PC-3 (cell line): ENCODE measurements around the gene HNF1A.

ENCODE experiments used
- EZH2 ChIP-seq: fragments of 300-600 bp; sonication (generic); IDR thresholded peaks from one replicate; pipeline ENCODE4 v1.6.1; 2017; ENCODE audit warnings: antibody characterized with exemption, mild to moderate bottlenecking, low read length; ENCODE audit not compliant: unreplicated experiment
- EZH2phosphoT487 ChIP-seq: fragments of 300-600 bp; sonication (generic); IDR thresholded peaks from 2 replicates; pipeline ENCODE4 v1.6.1; 2018; ENCODE audit warnings: mild to moderate bottlenecking, antibody characterized with exemption, low read length, borderline replicate concordance
- TF ChIP-seq, protein P1 (sequence below): fragments of 300-600 bp; sonication (generic); conservative IDR thresholded peaks from 2 replicates; pipeline ENCODE4 v1.5.1; 2017; ENCODE audit warnings: antibody characterized with exemption, low read depth, mild to moderate bottlenecking, low read length

DNA sequence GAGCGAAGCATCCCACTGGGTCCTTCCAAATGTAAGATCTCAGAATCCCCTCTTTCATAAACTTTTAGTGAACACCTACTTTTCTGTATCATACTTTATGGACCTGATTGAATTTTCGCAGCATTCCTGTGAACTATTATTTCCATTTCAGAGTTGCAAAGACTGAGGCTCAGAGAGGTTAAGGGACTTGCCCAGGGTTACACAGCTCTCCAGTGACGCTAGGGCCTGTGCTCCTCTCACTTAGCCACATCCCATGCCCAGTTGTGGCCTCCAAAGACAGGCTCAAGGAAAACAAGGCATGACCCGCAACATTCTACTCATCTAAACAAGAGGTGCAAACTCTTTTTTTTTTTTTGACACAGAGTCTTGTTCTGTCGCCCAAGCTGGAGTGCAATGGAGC lies 48.3 kb upstream of the HNF1A start:
- TF ChIP-seq, protein P1, sequence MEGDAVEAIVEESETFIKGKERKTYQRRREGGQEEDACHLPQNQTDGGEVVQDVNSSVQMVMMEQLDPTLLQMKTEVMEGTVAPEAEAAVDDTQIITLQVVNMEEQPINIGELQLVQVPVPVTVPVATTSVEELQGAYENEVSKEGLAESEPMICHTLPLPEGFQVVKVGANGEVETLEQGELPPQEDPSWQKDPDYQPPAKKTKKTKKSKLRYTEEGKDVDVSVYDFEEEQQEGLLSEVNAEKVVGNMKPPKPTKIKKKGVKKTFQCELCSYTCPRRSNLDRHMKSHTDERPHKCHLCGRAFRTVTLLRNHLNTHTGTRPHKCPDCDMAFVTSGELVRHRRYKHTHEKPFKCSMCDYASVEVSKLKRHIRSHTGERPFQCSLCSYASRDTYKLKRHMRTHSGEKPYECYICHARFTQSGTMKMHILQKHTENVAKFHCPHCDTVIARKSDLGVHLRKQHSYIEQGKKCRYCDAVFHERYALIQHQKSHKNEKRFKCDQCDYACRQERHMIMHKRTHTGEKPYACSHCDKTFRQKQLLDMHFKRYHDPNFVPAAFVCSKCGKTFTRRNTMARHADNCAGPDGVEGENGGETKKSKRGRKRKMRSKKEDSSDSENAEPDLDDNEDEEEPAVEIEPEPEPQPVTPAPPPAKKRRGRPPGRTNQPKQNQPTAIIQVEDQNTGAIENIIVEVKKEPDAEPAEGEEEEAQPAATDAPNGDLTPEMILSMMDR, result no peak
- TF ChIP-seq EZH2 (no peak), EZH2phosphoT487 (no peak)
